GM21723 (cell line): ENCODE measurements around the gene ALKBH3.

Source experiments
- ATAC-seq: cut with Tn5 transposase; IDR thresholded peaks from one replicate; pipeline ENCODE4 v1.9.1; 2021; ENCODE audit warnings: mild to moderate bottlenecking, moderate library complexity; ENCODE audit not compliant: unreplicated experiment

The ALKBH3 gene

DNA sequence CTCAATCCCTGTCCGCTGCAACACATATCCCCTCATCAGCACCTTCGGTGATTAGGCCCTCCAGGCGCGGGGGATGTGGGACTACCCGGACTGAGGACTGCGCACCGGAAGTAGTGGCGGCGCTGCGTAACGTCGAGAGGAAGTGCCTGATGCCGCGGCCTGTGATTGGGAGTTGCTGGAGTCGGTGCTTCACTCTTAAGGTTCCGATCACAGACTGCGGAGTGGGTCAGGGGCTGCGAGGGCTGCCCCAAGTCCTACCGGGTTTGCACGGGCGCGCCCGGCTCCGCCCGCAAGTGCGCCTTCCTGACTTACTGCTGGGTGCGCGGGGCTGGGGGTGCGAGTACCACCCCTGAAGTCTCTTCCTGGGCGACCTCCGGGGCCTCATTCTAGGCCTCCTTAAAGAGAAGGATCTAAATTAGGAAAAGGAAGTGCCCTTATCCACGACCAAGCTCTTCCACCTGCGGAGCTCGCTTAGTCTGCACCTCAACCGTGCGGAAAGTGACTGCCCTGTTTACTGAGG, at the start of gene ALKBH3:
TSS of gene ALKBH3 (plus strand) at position 192 of the 520 bp plus-strand sequence. CDS start 1,822 bp downstream, outside the sequence.
- ATAC-seq = peak; percentile 99

DNA sequence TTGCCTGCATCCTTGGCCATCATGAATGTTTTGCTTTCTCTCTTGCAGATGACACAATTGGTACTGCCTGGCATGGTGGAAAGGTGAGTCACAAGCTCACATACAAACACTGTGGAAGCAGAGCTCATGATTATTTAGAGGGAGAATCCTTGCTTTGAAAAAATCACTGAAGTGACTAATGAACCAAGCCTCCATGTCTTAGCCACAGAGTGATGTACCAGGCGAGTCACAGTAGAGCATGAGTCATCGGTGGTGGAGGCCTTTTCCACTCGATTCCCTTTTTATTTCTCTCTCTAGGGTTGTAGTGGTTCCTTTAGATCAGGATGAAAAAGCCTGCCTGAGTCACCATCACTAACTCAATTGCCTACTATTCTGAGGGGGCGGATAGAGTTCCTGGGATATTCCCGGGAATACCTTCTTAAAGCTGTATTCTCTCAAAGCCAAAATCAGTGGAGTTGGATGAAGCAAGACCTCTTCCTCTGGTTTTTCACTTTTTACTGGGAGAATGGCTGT, 49.6 kb upstream of the ALKBH3 start:
- no peak for ATAC-seq

DNA sequence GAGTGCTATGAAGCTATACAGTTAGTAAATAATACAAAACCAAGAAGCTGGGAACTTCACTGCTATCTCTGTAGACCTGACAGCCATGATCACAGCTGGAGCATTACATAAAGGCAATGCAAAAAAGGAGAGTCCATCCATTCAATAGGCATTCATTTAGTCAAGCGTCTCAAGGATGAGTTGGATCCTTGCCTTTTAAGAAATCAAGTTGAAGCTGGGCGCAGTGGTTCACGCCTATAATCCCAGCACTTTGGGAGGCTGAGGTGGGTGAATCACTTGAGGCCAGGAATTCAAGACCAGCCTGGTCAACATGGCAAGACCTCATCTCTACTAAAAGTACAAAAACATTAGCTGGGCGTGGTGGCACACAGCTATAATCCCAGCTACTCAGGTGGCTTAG, 48.1 kb upstream of the ALKBH3 start:
- ATAC-seq = no peak

DNA sequence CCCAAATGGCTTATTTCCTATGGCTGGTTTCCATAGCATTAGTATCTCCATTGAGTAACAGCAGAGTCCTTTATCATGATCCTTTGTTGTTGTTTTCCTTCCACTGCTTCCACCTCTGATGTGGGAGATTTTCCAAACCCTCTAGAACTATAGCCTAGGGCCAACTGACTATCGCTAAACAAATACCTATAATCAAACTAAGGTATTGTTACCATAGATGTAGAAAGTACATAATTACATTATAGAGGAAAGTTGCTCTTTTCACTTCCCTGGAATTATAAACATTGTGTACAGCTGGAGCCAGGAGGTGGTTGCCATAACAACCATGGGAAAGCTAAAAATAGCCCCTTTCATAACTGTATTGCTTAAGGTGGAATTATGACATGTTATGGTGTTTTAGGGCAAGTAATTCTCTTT, 47.0 kb upstream of the ALKBH3 start:
- no peak for ATAC-seq

DNA sequence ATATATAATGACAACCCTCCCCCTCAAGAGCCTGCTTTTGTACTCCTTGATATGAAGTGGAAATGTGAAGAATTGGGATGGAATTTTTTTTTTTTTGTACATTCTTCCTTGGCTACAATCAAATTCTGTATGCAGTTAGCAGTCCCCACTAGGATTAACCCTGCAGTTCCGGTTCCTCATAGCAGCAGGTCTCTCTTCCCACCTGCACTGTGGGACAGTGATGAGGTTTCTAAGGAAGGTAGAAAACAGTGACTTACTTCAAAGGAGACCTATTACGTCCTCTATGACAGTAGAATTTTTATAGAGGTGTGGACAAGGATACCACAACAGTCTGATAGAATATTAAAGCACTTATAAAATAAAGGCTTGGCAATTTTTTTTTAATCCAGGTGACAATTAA, 46.3 kb upstream of the ALKBH3 start:
- no peak for ATAC-seq

DNA sequence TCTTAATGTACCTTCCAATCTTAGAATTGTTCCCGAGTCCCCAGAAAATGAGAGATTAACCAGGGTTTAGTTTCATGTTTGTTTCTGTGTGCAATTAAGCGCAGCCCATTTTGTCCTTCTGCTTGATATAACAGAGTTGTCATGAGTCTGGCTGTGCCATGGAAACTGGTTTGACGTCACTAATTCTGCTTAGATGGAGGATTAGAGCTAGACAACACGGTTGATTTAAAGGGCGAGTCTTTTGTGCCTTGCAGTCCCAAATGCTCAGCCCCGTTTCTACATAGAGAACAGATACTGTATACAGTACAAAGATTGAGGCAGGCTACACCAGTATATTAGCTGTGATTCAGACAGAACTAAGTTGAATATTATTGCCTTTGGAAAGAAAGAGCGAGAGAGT, 45.5 kb upstream of the ALKBH3 start:
- ATAC-seq = no peak

DNA sequence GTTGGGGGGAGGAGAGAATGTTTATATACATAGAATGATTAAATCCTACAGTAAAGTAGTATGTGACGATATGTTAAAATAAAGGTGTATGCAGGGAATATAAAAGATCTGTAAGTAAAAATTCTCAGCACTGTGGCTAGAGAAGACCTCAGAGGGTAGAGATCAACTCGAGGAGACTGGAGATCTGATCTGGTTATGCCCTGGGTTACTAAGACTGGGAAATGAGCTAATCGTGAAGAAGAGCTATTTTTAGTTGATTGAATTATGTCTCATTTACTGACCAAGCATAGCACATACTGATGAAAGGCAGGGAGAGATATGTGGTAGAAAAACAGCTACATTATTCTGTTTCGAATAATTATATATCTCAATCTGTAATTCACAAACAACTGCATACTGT, 42.8 kb upstream of the ALKBH3 start:
- no peak for ATAC-seq

DNA sequence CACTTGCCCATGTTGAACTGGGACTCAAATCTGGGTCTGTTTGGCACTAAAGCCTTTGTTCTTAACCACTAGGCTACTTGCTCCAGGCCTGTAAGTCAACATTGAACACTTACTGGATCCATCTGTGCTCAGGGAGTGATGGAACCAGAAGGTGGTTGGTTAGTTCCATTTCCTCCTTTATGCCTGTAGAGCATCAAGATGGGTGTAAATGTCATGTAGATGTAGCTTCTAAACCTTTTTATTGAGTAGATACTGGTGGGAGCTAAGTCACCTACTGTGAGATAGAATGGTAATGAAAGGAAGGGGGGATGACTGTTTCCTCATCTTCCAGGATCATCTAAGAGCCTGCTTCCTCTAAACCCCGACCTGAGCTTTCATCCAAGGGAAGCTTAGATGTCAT, 38.6 kb upstream of the ALKBH3 start:
- ATAC-seq = no peak

DNA sequence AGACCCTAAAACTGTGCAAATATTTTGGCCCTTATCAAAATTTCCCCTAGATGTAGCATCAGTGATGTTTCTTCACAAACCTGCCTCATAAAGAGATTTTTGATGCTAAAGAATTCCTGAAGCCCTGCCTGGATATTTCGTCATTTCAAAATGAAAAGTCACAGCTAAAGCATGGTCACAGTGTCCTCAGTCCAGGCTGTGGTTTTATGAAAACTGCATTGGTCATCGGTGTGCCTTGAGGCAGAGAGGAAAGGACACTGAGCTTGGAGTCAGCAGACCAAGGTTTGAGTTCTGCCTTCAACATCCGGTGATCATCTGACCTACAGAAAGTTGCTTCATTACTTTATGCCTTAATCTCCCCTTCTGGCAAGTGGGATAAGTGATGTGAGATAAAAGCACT, 34.8 kb upstream of the ALKBH3 start:
- ATAC-seq = no peak

DNA sequence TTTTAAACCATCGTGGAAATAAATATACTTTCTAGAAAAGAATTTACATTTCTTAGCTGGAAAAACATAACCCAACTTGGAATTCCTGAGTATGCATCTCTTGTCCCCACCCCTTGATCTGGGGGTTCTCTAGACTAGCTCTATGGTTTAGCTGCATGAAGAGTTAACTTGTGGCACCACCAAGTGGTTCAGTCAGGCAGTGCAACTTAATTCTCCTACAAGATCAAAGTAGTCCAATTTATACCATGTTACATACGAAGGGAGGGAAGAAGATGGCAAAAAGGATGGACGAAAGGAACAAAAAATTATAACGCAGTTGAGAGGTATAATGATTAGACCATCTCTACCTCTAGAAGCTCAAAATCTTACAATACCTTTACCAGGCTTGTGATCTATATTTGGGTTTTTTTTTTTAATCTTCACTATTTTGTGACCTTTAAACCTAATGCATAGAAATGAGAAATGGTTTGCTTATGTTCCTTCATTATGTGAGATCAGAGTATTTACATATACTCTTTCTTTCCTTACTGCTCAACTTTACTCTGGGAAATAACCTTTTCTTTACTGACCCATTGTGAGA, 28.5 kb upstream of the ALKBH3 start:
- peak; percentile 87 for ATAC-seq

DNA sequence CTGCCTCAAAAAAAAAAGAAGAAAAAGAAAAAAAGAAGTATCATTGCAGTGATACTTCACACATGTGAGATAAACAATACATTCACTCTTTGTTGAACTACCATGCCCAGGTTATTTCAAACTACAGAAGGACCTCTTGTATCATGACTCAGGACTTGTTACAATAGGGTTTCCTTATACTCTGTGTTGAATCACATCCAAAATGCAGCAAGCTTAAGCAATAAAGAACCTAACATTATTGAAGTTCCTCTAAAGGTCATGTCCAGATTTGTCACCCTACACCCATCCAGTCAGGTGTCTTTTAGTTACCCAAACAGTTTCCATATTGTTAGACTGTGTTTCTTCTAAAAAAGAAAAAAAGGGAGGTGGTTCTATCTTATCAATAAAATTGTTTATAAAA, 26.9 kb upstream of the ALKBH3 start:
- no peak for ATAC-seq

DNA sequence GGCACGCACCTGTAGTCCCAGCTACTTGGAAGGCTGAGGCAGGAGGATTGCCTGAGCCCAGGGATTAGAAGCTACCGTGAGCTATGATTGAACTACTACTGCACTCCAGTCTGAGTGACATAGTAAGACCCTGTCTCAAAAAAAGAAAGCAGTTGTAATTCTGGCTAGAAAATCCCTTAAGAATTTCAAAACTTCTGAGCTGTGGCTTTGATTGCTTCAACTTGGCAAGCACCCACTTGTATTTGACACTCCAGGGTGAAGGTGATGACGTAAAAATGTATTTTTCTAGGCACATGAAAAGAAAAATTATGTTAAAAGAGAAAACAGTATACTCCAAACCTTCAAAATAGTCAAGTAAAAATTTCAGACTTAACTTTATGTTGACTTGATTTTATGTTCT, 23.6 kb upstream of the ALKBH3 start:
- ATAC-seq = no peak

DNA sequence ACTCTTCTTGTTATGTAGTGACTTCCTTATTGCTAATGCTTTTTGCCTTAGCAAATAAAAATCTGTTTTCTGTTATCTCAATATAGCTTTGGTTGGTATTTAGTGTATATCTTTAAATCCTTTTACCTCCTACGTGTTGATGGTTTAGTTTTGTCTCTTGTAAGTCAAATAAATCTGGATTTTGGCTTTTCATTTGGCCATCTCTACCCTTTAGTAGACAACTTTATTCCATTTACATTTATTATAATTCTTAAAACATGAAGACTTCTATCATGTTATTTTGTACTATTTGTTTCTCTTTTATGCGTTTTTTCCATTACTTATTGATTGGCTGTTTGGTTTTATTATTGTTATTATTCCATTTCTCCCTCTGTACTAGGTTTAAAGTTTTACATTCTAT, 19.5 kb upstream of the ALKBH3 start:
- ATAC-seq = no peak

DNA sequence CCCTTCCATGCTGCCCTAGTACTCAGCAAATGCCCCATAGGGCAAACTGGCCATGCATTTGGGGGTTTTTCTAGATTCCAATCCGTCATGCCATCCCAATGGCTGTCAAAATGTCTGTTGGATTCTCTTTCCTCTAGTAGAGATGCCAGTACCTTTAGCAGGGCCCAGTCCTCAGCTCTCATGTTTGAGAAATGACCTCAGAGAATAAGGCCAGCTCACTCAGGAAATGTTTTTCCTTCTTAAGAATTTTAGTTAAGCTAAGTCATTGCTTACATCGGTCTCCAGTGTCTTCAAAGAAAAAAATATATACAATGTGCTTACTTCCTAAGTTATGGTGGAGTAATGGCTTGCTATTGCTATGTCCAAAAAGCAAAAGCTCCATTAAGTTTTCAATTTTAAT, 14.1 kb upstream of the ALKBH3 start:
- ATAC-seq = no peak

DNA sequence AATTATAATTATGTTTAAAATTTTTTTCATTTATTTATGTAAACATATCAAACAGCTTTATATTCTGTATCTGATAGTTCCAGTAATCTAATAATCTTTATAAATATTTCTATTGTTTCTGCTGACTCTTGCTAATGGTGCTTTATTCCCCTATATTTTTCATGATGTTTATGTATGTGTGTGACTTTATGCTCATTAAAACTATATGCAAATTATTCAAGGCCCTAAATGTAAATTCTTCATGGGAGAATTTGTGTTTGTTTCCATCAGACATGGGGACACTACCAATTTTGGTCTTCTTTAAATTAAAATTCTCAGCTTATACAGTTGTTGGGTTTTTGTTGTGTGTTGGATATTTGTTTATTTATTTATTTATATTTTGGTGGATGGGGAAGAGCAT, 13.7 kb upstream of the ALKBH3 start:
- no peak for ATAC-seq

DNA sequence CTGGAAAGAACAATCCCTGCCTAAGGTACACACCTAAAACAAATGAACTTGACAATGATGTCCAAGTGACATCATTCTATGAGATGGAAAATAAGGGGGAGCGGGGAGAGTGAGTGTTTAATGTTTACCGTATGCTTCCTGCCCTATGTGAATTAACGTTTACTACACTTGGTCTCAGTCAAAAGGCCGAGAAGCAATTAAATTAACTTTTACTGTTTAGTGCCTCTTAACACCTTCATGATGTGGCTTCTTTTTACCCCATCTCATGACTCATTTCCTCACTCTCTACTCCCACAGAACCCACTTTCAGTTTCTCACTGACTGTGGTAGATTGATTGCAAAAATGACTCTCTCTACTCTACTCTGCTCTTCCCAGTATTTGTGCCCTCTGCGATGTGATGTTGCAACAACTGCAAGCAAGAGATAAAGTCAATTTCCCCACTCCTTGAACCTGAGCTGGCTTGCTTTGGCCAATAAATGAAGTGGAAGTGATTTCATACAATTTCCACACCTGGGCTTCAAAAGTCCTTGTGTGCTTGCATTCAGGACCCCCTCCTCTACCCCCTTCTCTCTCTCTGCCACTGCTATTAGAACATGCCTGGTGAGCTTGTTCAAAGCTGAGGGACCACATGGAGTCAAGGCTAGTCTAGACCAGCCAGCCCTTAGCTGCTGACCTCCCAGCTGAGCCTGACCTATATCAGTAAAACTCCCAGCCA, 11.6 kb upstream of the ALKBH3 start:
- ATAC-seq = peak; percentile 100

DNA sequence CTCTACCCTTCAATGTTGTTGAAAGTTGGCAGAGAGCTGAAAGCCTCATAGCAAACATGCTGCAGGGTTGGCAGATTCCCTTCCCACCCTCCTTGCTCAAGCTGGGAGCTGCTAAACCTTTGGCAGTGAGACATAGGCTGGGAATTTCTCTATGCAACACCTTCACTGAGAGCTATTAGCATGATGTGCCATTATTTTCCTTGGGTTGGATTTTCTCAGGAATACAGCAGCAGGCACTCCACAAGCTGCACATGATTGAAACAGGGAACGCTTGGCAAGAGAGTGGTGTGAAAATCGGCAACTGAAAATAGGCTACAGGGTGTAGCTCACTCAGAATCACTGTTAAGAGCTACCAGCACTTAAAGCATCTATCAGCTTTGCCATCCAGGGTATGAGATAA, 9.6 kb upstream of the ALKBH3 start:
- ATAC-seq = no peak

DNA sequence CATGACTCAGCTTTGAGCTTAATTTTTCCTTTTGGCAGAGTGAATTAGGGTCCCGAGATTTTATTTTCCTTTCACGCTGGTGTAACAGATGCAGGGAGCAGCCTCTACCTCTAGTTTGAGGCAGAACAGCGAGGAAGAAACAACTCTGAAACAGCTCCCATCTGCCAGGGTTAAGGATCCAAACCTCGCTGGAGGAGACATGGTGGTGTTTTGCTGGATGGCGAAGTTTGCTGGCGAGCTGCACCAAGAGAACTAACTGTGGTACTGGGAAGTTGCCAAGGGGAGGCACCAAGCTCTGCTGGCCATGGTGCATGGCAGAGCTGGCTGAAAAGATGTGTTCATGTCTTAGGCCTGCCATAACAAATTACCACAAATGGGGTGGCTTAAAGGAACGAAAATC, 7.6 kb upstream of the ALKBH3 start:
- no peak for ATAC-seq

DNA sequence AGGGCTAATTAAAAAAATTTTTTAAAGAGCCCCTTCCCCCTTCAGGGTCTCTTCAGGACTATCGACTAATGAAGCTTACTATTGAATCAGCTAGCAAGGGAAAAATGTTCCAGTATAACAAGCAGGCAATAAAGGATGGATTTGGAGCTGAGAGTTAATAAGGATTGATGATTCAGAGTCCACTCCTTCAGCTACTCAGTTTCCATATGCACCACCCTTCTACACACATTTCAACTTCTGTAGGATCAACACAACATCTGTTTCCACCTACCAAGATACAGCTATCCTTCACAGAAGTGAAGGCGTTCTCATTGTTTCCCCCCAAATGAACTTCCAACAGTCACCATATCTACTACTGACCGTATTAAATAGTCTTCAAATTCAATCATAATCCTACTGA, 6.6 kb upstream of the ALKBH3 start:
- ATAC-seq = no peak

DNA sequence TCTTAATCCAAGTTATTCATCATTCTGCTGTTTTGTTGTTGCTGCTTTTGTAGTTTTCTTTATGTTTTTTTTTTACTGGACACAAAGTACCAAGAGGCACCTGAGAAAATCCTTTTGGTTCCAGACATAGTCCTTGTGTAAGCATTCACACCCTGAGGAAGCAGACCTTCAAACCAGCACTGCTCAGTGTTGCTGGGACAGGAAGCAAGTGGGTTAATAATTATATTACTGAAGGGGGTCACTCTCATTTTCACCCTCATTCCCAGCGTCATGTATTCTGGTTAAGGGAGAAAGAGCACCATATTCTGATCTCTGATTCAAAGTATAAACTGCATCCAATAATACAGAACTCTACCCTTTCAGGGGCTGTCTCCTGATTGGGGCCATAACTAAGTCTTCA, 5.9 kb upstream of the ALKBH3 start:
- no peak for ATAC-seq

DNA sequence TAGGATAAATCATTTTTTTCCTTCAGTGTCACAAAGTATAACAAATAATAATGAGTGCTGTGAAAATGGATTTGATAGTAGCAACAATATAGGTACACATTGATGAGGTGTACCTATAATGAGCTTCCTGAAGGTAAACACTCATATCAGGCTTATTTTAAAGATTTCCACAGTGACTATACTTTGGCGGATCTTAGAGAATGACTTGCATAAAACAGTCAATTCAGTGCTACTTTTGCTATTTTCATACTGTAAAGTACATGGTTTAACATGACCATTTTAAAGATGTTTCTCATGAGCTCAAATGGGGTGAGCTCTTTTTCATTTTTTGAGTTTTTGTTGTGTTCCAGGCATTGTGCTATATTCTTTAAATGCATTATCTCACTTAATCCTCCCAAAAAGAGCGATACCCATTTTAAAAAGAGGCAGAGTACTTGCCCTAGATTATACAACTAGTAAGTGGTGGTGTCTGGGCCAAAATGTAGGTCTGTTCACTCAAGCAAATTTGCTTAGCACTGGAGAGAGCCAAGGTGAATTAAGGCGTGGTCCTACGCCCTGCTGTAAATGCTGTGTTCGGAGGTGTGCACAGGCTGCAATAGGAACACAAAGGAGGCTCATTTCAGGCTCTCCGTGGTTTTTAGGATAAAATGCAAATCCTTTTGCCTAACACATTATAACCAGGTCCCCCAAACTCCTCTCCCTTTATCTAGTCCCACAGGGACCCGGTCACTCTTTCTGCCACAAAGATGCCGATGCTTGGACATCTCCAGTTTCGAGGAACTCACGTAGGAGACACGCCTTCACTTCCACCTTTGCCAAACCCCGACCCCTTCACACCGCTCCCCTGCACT, 617 bp upstream of the ALKBH3 start:
- peak; percentile 11 for ATAC-seq

DNA sequence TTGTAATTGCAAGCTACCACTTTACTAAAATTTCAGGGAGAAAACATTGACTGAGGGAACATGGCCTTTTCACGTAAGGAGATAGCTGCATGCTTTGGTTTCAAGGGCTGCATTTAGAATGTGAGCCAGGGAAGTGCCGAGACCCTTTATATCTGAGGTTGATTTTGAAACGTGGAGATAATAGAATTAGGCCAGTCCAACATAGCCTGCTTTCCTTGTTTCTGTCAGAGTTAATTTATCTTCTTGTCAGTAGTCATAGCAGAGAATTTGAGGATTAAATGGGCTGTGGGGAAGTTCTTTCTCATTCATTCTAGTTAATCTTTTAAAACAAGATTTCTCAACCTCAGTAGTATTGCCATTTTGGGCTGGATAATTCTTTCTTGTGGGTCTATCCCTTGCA, 12.2 kb downstream of the ALKBH3 start:
- no peak for ATAC-seq
